ENCODE measurements around the gene DIRAS1.
"Not testable (repeated sequence)": the region's sequence is repeated elsewhere in the genome, so short reads cannot be mapped to it uniquely, and the experiment has no call there.

Gene DIRAS1

DNA sequence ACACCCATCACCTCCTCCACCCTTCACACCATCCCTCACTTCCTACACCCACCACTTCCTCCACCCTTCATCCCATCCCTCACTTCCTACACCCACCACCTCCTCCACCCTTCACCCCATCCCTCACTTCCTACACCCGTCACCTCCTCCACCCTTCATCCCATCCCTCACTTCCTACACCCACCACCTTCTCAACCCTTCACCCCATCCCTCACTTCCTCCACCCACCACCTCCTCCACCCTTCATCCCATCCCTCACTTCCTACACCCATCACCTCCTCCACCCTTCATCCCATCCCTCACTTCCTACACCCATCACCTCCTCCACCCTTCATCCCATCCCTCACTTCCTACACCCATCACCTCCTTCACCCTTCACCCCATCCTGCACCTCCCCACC, 7.1 kb downstream of the DIRAS1 start:
- not testable (repeated sequence) for DNase-seq (ENCODE audit: low read depth in 2 of 2, low spot score in 1 of 2)

GRCh38 chr19:2713170-2713569, 8.0 kb downstream of the DIRAS1 start:
- not testable (repeated sequence) for DNase-seq (ENCODE audit: low read depth in 2 of 2, low spot score in 1 of 2)

- no peak for DNase-seq (ENCODE audit: low read depth in 2 of 2, low spot score in 1 of 2)
Observed at GRCh38 chr19:2711875-2712205, 9.3 kb downstream of the DIRAS1 start.

- DNase-seq (ENCODE audit: low read depth in 2 of 2, low spot score in 1 of 2), result no peak
Observed at GRCh38 chr19:2711172-2711874, 9.8 kb downstream of the DIRAS1 start.

GRCh38 chr19:2706251-2706650, 14.9 kb downstream of the DIRAS1 start:
- no peak for DNase-seq (ENCODE audit: low read depth in 2 of 2, low spot score in 1 of 2)

DNA sequence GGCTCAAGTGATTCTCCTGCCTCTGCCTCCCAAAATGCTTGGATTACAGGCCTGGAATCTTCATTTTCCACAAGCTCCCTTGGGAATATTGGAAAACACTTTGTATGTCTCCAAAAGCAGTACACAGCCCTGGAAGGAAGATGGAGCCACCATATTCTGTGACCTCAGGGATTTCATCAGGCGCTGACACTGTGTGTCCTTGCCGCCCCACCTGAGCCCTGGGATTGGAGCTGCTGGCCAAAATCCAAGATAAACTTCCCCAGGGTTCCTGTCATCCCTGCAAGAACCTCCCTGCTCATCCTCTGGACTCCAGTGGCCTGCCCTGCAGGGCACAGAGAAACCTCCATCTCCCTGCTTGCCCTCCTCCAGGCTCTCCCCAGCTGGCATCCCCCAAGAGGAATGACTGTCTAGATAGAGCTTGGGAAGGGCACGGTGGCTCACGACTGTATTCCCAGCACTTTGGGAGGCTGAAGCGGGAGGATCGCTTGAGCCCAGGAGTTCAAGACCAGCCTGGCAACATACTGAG, 17.4 kb downstream of the DIRAS1 start:
- no peak for DNase-seq (ENCODE audit: low read depth in 2 of 2, low spot score in 1 of 2)

DNA sequence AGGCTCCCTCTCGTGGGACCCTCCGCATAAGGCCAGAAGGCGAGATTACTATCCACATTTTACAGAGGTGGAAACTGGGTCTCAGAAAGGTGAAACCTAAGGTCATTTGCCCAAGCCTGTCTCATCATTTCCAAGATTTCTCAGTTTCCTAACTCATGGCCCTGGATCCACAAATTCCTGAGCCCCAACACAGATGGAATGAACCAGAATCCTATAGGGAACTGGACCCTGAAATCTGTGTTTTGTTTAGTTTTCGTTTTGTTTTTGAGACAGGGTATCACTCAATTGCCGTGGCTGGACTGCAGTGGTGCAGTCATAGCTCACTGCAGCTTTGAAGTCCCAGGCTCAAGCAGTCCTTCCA, 18.1 kb downstream of the DIRAS1 start:
- DNase-seq (ENCODE audit: low read depth in 2 of 2, low spot score in 1 of 2), result no peak

- peak; percentile 80 to 87 for DNase-seq (ENCODE audit: low read depth in 2 of 2, low spot score in 1 of 2)
Observed at GRCh38 chr19:2702170-2703076, 18.7 kb downstream of the DIRAS1 start, which contains the start of gene GNG7. Gene GNG7, minus strand, starts transcription at chr19:2702694. Its CDS starts 182,006 bp downstream, at chr19:2520688.

- DNase-seq (ENCODE audit: low read depth in 2 of 2, low spot score in 1 of 2), result no peak
Observed at GRCh38 chr19:2701361-2702169, 19.6 kb downstream of the DIRAS1 start.

DNA sequence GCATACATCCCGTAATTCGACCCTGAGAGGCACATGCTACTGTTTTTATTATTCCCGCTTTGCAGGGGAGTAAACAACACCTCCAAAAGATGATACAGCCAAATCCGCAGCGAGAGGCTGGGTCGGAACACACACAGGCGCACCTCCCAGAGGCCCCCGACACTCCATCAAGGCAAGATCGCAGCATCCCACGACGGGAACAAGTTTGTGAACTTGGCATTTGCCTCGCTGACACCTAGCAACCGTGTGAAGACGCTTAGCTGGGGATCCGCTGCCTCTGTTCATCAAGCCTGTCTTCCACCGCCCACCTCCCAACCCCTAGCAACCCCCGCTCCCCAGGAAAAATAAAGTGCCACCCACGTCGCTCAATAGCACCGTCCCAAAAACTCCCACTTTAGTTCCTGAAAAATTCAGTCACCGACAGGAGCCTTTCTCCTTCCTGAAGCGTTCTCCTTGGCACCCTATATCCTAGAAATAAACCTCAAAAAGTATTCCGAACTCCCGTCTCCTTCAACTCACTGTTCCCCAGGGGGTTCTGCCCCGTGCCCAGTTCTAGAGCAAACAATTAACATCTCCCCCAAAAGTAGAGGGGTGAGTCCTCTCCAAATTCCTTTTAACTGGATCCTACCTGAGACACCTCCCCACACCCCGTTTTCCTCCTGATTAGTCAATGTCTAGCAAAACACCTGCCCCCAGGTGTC, 20.4 kb downstream of the DIRAS1 start:
- DNase-seq (ENCODE audit: low read depth in 2 of 2, low spot score in 1 of 2), result no peak

- no peak for DNase-seq (ENCODE audit: low read depth in 2 of 2, low spot score in 1 of 2)
Observed at GRCh38 chr19:2699413-2700140, 21.6 kb downstream of the DIRAS1 start.

GRCh38 chr19:2694196-2694595, 27.0 kb downstream of the DIRAS1 start:
- DNase-seq (ENCODE audit: low read depth in 2 of 2, low spot score in 1 of 2), result no peak

GRCh38 chr19:2693492-2694160, 27.5 kb downstream of the DIRAS1 start:
- DNase-seq (ENCODE audit: low read depth in 2 of 2, low spot score in 1 of 2), result no peak

GRCh38 chr19:2691951-2692350, 29.2 kb downstream of the DIRAS1 start:
- DNase-seq (ENCODE audit: low read depth in 2 of 2, low spot score in 1 of 2), result no peak

- no peak for DNase-seq (ENCODE audit: low read depth in 2 of 2, low spot score in 1 of 2)
Observed at GRCh38 chr19:2690856-2691255, 30.3 kb downstream of the DIRAS1 start.

GRCh38 chr19:2686360-2686759, 34.8 kb downstream of the DIRAS1 start:
- no peak for DNase-seq (ENCODE audit: low read depth in 2 of 2, low spot score in 1 of 2)

DNA sequence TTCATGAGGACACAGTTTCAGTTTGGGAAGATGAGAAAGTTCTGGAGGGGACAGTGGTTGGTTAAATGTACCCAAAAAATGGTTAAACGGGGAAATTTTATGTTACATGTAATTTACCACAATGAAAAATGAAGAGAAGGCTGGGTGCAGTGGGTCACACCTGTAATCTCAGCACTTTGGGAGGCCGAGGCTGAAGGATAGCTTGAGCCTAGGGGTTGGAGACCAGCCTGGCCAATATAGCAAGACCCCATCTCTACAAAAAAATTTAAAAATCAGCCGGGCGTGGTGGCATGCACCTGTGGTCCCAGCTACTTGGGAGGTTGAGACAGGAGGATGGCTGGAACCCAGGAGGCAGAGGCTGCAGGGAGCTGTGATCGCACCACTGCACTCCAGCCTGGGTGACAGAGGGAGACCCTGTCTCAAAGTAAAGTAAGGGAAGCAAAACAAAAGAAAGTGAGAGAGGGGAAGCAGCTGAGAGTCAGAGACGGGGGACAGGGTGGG, 35.9 kb downstream of the DIRAS1 start:
- no peak for DNase-seq (ENCODE audit: low read depth in 2 of 2, low spot score in 1 of 2)

- DNase-seq (ENCODE audit: low read depth in 2 of 2, low spot score in 1 of 2), result no peak
Observed at GRCh38 chr19:2683430-2684003, 37.7 kb downstream of the DIRAS1 start.

DNA sequence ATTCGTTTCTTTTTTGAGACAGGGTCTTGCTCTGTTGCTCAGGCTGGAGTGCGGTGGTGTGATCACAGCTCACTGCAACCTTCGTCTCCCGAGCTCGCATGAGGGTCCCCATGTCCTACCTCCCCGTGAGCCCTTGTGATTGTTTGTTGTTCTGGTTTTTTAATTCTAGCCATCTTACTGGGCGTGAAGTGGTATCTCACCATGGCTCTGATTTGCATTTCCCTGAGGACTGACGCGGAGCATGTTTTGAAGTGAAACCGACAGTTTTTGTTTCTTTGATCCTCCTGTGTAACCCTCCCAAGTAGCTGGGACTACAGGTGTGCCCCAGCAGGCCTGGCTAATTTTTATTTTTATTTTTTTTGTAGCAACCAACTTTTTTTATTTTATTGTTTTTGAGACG, 40.4 kb downstream of the DIRAS1 start:
- no peak for DNase-seq (ENCODE audit: low read depth in 2 of 2, low spot score in 1 of 2)

Measured in stimulated activated CD8-positive, alpha-beta memory T cell treated with anti-CD3 and anti-CD28 coated beads, Interleukin-4, amount 100 ng/mL, for 1 hour (primary cell).